ENCODE data around the gene PDE9A. TPM values are rescaled to one million over a fixed set of nuclear protein-coding genes. Genes with fewer than 3 reads are reported as not detected.

The PDE9A gene
- total and polyA plus RNA-seq, 2 of the 4 experiments (the other 2 are of a cell fraction), result 0.89 to 0.90 TPM

DNA sequence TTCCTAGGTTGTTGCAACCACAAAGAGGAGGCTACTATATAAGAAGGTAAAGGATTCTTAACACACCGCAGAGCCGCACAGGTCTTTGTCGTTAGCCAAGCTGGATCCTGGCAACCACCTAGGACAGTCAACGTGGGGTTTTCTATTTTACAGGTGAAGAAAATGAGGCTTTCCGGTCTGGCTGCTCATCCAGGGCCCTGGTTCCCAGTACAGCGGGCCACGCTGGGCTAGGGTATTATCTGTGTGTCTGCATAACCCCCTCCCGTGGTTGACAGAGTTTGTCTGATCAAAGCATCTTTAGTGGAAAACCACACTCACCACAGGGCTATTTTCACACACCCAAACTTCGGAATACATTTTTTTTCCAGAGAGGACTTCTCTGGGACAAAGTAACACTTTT lies 39.0 kb upstream of the PDE9A start:
- no peak for ATAC-seq (ENCODE audit: low read depth)
- H3K4me2 ChIP-seq (ENCODE audit: low read depth, low read length), result no peak overlapping the region
- H3K9ac ChIP-seq (ENCODE audit: low read depth, low read length), result no peak overlapping the region
- intact Hi-C loops (cut with micrococcal nuclease) (no loop called here), dilution Hi-C loops (cut with HindIII; ENCODE audit: low sequenced_read_pairs, unreplicated experiment) (no loop called here), in situ Hi-C loops (cut with MboI; ENCODE audit: low sequenced_read_pairs) (no loop called here)
- DNase-seq, result no peak
- H3K4me1 ChIP-seq (ENCODE audit: control insufficient read depth, insufficient read depth, low read length), result no peaks in the 10 kb centered on the region
- H2AK9ac ChIP-seq (replicated peaks; ENCODE audit: low read depth, low read length, poor library complexity), result no peak overlapping the region
- no CpG with 5 or more reads among the region's 9 CpGs for WGBS, 2 experiments (ENCODE audit: extremely low coverage in 2 of 2, insufficient read length in 1 of 2)
- H2AK5ac ChIP-seq (ENCODE audit: low read depth, low read length), result no peak overlapping the region
- H2BK20ac ChIP-seq (ENCODE audit: low read depth, low read length), result no peak overlapping the region
- TF ChIP-seq SMC3 (IDR thresholded peaks at IDR 0.05; ENCODE audit: low read depth, low read length) (no peak), FOS (IDR thresholded peaks at IDR 0.05; ENCODE audit: low read depth, low read length) (no peak), BHLHE40 (IDR thresholded peaks at IDR 0.05; ENCODE audit: low read depth, low read length) (no peak), CEBPB (IDR thresholded peaks at IDR 0.05; ENCODE audit: low read depth, low read length) (no peak), NFE2L2 (IDR thresholded peaks at IDR 0.05; ENCODE audit: low read depth, low read length) (no peak), CHD1 (IDR thresholded peaks at IDR 0.05; ENCODE audit: low read depth, low read length) (no peak), RCOR1 (IDR thresholded peaks at IDR 0.05; ENCODE audit: insufficient replicate concordance, low read length) (no peak), MAZ (IDR thresholded peaks at IDR 0.05; ENCODE audit: borderline replicate concordance, low read depth, low read length) (no peak), POLR2A (IDR thresholded peaks at IDR 0.05; ENCODE audit: low read depth, low read length) (no peak), RFX5 (IDR thresholded peaks at IDR 0.05; ENCODE audit: low read depth, low read length) (no peak)
- TF ChIP-seq, protein P1, sequence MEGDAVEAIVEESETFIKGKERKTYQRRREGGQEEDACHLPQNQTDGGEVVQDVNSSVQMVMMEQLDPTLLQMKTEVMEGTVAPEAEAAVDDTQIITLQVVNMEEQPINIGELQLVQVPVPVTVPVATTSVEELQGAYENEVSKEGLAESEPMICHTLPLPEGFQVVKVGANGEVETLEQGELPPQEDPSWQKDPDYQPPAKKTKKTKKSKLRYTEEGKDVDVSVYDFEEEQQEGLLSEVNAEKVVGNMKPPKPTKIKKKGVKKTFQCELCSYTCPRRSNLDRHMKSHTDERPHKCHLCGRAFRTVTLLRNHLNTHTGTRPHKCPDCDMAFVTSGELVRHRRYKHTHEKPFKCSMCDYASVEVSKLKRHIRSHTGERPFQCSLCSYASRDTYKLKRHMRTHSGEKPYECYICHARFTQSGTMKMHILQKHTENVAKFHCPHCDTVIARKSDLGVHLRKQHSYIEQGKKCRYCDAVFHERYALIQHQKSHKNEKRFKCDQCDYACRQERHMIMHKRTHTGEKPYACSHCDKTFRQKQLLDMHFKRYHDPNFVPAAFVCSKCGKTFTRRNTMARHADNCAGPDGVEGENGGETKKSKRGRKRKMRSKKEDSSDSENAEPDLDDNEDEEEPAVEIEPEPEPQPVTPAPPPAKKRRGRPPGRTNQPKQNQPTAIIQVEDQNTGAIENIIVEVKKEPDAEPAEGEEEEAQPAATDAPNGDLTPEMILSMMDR (conservative IDR thresholded peaks at IDR 0.05; ENCODE audit: low read depth, low read length), result no peak
- TF ChIP-seq, protein P2, sequence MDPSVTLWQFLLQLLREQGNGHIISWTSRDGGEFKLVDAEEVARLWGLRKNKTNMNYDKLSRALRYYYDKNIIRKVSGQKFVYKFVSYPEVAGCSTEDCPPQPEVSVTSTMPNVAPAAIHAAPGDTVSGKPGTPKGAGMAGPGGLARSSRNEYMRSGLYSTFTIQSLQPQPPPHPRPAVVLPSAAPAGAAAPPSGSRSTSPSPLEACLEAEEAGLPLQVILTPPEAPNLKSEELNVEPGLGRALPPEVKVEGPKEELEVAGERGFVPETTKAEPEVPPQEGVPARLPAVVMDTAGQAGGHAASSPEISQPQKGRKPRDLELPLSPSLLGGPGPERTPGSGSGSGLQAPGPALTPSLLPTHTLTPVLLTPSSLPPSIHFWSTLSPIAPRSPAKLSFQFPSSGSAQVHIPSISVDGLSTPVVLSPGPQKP (IDR thresholded peaks at IDR 0.05; ENCODE audit: borderline replicate concordance, low read depth, low read length), result no peak
- H4K20me1 ChIP-seq (ENCODE audit: insufficient read depth, low read length), result no peaks in the 10 kb centered on the region
- H3K79me1 ChIP-seq (ENCODE audit: low read depth in 1 of 2, low read length in 2 of 2), result no peaks in the 10 kb centered on the region
- no peak overlapping the region for H4K5ac ChIP-seq (ENCODE audit: low read depth, low read length)
- H3K9me3 ChIP-seq (ENCODE audit: control insufficient read depth, insufficient read depth, low read length), result peaks cover 3% of the 10 kb centered on the region; the same call in 1 of the 2 replicates
- no peak overlapping the region for H3K56ac ChIP-seq (ENCODE audit: extremely low read depth, insufficient read depth, low read length)
- H4K91ac ChIP-seq (ENCODE audit: insufficient read depth, low read depth, low read length), result no peak overlapping the region
- POLR2A ChIA-PET (ENCODE audit: unreplicated experiment), result no interaction called here
- CTCF ChIA-PET, result no interaction called here
- BruUV-seq (replicated peaks), result no TSS peak
- no peak overlapping the region for H4K8ac ChIP-seq (ENCODE audit: low read depth in 2 of 2, low read length in 2 of 2)
- H2AFZ ChIP-seq (replicated peaks; ENCODE audit: low read length, poor library complexity), result no peak overlapping the region
- no peak overlapping the region for H3K18ac ChIP-seq (ENCODE audit: low read depth, low read length)
- H3K27ac ChIP-seq (ENCODE audit: insufficient read depth, low read length), result no peak overlapping the region
- no peak overlapping the region for H3K23ac ChIP-seq (ENCODE audit: low read depth, low read length)
- H2BK5ac ChIP-seq (ENCODE audit: low read depth, low read length, poor library complexity, severe bottlenecking), result no peak overlapping the region
- no peaks in the 10 kb centered on the region for H3K9me1 ChIP-seq (ENCODE audit: insufficient read depth, low read length)
- no peak overlapping the region for H2BK120ac ChIP-seq (ENCODE audit: low read depth, low read length)
- no peak overlapping the region for H2BK15ac ChIP-seq (ENCODE audit: low read depth, low read length)
- peaks cover 25% of the 10 kb centered on the region for H3K27me3 ChIP-seq (ENCODE audit: control insufficient read depth, insufficient read depth, low read length)
- H3K14ac ChIP-seq (replicated peaks; ENCODE audit: low read depth, low read length), result no peak overlapping the region
- no peak overlapping the region for H3K4ac ChIP-seq (ENCODE audit: low read depth, low read length)
- H3K36me3 ChIP-seq (ENCODE audit: control insufficient read depth, insufficient read depth, low read length), result no peaks in the 10 kb centered on the region
- H3K4me3 ChIP-seq (ENCODE audit: insufficient read depth, low read depth, low read length), result no peak overlapping the region
